HG02938 (cell line): ENCODE data around the gene RFX8.

ENCODE experiments used
- ATAC-seq: cut with Tn5 transposase; IDR thresholded peaks from one replicate; pipeline ENCODE4 v1.9.1; 2021; ENCODE audit warnings: mild to moderate bottlenecking, moderate library complexity; ENCODE audit not compliant: unreplicated experiment

The RFX8 gene

DNA sequence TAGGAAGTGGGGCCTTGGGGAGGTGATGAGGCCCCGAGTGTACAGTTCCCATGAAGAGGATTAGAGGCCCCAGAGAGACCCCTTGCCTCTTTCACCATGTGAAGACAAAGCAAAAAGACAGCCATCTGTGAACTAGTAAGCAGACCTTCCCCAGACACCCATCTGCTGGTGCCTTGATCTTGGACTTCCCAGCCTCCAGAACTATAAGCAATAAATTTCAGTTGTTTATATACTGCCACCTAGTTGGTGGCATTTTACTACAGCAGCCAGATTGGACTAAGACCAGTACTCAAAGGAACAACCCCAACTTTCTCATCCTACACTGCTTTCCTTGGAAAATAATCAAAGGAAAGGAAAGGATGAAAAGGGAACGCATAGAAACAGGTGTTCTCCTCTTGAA lies 59.7 kb downstream of the RFX8 start:
- ATAC-seq = no peak

DNA sequence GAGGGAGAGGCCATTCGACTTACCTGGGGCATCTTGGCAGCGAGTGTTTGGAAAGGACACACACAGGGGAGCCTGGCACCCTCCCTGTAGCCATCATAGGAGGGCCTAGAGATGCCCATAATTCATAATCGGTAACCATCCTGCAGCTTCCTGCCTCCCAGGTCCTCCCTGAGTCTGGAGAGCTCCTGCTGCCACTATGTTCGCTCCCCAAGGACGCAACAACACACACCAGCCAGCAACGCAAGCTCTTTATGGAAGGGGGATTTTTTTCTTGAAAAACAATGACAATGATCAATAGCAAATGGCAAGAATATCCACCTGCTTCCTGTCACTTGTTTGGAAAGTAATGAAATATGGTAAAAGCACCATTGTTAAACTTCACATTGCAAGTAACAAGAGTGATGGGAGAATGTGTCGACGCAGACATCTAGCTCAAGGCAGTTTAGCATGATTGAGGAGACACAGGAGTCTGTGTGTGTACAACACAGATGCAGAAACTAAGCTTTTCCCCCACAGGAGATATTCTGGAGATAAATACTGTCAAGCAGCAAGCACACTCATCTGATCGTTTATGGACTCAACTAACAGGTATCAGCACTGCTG lies 62.7 kb downstream of the RFX8 start:
- ATAC-seq = no peak

DNA sequence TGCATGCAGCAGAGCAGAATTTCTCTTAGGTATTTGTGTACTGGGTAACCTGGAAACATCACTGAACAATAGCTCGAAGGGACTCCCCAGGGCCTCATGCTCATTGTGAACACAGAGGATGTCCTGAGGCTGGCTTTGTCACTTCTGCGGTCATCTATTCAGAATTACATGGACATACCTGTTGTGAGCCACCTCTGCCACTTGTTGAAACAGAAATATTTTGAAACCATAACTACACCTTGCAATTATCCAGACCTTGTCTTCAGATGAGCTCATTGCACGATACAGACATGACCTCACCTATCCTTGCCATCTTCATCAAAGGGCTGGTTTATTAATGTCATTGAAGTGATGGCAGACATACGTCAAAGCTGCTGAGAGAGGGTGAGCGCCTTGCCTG lies 64.2 kb downstream of the RFX8 start:
- ATAC-seq = no peak

DNA sequence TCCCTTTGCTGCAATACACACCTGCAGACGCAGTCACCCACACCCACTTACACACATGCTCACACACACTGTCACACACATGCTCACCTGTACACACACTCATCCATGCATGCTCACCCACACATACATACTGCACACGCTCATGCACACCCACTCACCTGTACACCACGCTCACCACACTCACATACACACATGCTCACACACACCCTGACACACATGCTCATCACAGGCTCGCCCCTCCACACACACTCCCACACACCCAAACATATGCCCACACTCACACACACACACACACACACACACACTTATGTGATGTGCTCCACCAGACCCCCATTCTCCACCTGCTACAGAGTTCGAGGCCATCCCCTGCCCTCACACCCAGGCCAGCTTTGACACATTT lies 64.8 kb downstream of the RFX8 start:
- ATAC-seq = no peak

DNA sequence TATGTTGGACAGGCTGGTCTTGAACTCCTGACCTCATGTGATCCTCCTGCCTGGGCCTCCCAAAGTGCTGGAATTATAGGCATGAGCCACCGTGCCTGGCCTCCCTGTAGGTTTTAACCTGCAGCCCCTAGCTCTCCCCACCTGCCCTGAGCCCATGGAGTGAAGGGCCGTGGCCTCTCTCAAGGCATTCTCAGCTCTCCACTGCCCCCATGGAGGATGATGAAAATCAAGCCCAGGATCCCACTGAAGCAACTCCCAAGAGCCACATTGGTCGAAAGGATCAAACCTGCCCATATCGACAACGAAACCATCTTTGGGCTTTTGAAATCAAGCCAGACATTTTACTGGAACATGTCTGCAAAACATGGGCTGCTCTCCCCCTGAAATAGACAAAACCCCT lies 65.2 kb downstream of the RFX8 start:
- ATAC-seq = no peak

DNA sequence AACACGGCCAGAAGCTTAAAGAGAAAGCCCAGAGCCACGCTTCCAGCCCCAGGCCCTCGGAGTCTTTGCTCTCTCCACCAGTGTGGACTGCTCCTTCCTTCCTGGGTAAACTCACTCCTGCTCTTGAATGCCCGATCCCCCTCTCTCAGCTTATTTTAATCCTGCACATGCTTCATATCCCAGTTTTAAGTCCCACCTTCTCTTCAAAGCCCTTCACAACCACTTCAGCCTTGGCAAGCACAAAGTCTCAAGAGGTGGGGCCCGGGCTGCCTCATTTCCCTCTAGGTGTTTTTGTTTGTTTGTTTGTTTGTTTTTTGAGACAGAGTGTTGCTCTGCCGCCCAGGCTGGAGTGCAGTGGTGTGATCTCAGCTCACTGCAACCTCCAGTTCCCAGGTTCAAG lies 66.0 kb downstream of the RFX8 start:
- ATAC-seq = no peak

DNA sequence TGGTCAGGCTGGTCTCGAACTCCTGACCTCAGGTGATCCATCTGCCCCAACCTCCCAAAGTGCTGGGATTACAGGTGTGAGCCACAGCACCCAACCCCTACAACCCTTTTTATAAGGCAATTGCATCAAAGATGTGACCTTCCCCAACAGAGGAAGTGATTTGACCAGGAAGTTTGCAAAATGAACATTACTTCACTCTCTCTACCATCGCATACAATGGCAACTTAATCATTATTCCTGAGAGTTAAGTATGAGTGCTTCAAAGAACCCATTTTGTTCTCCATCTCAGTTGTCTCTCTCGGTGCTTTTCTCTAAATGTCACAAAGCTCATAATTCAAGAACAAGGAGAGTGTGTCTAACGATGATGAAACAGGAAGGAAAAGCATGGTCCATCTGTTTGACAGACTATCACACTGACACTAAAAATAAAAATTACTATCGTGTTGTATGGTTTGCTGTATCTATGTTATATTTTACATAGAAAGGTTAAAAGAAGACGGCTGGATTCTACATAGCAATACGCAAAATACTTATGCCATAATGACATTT lies 69.5 kb downstream of the RFX8 start:
- no peak for ATAC-seq

DNA sequence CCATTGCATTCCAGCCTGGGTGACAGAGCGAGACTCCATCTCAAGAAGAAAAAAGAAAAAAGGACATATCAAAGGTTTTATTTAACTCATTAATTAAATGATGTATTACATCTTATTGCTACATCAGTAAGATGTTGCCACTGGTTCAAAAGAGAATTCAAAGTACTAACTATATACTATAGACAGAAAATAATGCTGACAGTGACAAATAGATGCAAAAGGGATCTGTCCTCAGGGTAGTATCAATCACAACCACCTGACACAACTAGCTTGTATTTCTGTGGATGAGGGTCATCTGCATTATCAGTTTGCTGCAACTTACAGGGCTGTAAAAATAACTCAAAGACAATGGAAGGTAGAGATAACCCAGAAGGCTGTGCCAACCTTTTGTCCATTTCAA lies 71.2 kb downstream of the RFX8 start:
- no peak for ATAC-seq

DNA sequence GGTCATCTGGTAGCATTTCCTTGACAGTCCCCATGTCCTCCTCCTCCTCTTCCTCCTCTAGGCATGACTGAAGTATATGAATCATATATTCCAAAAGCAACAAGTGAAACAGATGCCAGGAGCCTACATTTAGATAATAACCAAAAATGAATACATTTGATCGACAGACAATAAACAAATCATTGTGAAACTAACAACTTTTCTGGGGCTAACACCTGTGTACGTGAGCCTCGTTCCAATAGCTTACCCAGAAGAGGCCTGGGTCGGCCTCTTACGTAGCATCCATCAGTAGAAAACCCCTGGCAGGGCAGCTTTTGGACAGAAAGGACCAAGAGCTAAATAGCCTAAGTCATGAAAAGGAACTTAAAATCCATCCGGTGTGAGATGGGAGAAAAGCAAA lies 72.3 kb downstream of the RFX8 start:
- ATAC-seq = no peak

DNA sequence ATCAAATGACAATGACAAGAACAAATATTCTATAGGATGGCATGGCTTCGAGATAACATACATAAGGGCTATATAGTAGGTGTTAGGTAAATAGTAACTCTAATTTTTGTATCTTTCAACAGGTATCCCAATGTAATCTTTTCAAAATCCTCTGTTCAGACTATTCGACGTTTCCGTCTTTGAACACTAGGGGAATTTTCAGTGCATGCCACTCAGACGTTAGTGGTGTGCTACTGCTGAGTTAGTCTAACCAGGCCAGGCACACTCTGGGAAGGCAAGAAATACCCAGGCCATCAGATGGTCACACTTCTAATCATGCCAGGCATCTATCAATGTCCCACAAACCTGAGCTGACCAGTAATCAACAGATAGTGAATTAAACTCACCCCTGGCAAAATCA lies 73.0 kb downstream of the RFX8 start:
- no peak for ATAC-seq

DNA sequence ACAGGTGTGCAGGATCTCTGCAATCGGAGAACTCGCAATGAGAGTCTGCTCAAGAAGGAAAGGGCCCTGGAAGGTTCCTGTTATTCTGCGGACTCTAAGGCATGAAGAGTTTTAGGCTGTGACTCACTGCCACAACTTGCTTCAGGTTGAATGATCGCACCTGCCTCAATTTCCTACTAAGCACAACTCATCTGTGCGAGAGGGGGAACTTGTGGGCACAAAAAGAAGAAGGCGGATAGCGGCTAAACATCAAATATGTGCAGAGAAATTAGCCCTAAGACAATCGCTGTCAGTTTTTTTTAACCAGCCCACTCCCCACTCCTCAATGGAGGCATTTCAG lies 73.6 kb downstream of the RFX8 start:
- ATAC-seq = no peak

DNA sequence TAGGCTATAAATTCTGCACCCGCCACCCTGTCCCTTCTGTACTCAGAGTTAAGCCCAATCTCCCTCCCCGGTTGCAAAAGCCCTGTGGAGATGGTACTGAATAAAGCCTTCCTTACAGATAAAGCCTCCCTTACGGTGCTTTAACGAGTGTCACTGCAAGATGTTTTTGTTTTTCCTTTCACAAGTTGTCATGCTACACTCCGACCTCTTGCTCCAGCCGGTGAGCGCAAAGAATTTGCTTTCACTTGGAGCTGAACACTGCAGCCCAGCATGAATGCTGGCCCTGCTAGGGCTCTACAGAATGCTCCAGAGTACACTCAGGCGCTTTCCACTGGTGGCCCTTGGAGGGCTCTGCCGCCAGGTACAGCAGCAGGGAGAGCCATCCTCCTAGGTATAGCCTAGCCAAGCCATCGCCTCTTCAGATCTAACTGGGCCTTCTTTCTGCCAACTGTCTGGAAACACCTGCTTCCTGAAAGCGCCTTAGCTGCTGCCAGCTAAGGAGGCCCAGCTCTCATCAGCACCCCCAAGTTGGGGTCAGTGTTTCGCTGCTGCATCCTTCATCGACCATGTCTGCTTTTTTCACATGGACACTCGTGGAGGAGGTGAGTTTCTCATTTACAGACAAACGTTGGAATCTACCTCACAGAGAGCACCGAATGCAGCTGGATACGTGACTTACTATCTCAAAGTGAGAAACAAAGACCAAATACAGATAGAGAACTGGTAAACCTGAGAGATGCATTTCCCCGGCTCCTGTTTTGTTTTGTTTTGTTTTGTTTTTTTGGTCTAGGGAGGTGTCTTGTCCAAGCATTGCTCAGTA lies 74.2 kb downstream of the RFX8 start:
- ATAC-seq = no peak

DNA sequence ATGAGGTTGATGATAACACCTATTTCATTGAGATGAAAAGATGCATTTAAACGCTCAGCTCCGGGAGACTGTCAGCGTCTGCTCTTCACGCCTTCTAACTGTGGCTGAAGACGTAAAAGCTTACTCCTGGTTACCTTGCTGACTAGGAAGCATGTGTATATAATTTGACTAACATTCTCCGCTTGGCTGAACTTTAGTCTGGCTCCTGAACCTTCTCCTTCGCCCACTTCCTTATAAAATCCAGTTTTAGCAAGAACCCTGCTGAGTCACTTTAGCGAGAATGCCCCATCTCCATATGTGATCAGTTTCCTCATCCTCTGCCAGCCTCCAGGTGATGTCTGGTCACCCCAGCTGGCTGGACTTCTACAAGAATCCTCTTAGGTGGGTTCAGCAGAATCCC lies 74.9 kb downstream of the RFX8 start:
- ATAC-seq = no peak

DNA sequence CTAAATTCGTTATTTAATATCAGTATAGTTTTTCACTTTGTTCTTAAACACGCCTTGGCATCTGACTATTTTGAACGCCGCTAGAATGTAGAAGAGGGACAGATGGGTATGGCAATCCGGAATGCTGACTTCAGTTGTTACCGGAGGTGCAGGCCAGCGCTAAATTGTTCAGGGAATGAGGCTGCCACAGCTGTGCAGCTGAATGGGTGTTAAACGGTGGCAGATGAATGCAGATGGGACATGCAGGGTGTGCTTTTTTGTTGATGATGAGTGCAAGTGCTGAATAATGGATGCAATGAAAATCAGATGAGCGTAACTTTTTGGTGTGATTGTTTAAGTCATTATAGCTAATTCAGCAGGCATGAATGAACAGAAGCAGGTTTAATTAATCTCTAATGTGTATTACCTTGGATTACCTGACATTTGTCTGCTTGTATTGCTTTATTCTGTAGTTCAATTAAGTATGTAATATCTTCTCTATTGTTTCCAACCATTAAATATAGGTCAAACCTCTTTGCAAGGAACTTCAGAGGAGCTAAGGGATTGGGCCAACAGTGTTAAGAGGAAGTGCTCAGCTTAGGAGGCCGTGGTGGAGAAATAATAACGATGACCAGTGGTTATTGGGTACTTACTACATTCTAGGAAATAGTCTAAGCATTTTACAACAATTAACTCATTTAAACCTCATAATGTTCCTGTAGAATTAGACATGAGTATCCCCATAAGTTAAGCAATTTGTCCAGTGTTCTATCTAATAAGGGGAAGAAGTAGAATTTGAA lies 75.7 kb downstream of the RFX8 start:
- no peak for ATAC-seq

DNA sequence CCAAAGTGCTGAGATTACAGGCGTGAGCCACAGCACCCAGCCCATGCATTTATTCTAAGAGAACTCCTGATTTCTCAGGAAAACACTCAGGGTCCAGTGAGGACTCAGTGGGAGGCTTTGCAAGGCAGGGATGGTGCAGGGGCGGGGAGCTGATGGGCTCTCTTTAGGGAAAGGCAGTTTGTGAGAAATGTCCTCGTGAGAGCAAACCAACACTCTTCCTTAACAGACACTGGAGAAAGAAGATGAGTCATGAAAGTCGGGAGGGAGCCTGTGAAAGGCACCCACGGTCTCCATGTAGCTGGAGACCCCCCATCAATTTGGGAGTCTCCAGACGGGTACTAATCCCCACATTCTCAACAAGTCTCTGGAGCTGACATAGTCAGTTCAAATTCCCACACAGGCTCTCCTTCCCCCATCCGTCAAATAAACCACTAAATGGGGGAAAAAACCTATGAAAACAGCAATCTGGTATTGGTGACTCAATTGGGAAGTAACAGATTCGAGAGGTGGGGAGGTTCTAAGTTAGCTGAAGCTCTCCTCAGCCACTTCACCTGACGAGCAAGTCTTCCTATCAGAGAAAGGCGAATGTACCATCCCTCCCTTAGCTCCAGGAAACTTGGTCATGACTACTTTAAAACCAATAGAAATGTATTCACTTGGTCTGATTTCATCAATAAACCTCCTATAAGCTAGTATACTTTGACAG lies 76.6 kb downstream of the RFX8 start:
- ATAC-seq = no peak

DNA sequence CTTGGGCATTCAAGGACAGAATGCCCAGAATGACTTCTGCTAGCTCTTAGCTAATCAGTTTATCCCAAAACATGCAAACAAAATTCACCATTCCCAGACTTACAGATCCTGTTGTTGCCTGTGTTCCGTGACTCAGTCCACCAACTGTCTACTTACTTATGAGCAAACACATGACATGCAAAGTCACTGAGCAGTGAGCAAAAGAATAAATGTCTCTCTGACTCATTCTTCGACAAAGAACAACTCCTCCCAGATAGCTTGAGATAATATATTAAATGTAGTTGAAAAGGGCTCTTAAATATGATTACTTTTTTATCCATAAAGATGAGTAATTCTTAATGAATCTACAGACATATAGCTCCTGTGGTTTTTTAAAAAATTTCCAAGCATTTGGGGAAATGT lies 78.6 kb downstream of the RFX8 start:
- no peak for ATAC-seq

DNA sequence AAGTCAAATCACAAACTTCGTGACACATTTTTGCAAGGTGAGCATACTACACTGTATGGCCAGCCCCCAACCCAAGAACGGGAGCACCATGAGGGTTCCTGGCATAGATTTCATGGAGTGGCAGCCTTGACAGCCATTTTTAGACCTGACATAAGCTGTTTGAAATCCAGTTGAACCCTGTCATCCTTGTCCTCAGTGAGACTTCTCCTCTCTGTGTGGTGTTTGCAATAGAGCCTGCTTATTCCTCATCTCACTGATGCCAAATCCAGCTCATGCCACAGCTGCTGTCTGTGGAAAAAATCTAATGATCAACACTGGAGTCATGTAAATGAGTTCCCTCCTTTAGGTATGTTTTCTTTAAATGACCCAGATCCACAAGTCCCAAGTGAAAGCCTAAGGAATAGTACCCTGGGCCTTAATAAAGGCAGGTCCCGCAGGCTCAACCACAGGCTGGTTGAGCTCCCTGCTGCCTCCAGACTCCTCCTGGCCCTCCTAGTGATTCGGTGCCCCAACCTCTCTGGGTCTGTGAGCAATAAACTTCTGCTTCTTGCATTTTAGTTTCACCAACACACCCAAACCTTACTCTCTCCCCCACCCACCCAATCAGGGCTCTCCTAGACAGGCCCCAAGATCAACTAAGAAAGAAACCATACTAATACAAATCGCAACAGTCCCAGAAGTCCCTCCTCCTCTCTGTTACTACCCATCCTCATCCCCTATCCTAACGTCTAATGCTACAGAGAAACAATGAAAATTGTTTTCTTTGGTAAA lies 79.2 kb downstream of the RFX8 start:
- no peak for ATAC-seq

DNA sequence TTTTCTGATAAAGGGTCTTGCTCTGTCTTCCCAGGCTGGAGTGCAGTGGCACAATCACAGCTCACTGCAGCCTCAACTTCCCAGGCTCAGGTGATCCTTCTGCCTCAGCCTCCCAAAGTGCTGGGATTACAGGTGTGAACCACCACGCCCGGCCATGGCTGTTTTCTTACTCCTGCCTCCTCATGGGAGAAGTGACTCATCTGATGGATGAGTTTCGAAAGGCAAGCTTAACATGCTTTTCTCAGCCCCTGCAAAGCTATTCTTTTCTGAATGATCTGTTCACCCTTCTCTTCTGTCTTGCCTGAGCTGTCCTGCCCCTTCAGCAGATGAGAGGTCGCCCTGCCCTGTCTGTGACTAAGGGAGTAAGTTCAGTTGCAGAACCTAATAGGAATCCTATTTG lies 86.7 kb downstream of the RFX8 start:
- ATAC-seq = no peak

DNA sequence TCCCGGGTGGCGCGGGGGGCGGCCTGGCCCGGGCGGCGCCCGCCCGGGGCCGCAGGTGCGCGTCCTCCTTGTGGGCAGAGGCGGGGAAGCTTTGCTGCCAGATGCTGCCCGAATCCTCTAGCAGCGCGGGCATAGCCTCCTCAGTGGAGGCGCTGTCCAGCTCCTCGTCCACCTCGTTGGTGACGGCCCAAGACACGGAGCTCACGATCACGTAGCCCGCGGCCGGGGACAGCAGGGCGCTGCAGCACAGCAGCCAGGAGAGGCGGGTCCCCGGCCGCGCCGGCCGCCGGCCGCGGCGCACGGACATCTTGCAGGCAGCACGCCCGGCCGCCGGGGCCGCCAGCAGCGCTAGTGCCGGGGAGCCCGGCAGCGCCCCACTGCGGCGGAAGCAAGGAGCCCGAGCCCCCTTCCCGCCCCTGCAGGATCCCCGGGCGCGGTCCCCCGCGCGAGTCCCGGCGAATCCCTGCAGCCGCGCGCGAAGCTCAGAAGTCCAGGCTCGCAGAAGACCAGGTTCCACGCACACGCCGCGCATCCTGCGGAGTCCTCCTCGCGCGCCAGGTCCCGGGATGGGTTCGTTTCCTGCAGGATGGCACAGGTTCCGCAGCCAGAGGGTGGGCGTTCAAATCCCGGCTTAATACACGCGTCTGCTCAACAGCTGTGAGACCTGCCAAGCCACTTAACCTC lies 87.6 kb downstream of the RFX8 start, which contains the start of gene CREG2:
Gene CREG2 (minus strand): TSS at position 353 of the 684 bp plus-strand sequence. CDS start 46 bp downstream, at position 307.
- ATAC-seq = no peak
